Esophagus mucosa (tissue), 1 donor: ENCODE measurements around the gene EIF4G1. TPM values are rescaled to one million over a fixed set of nuclear protein-coding genes. Genes with fewer than 3 reads are reported as not detected.
A peak's percentile ranks its signal among the peaks of the same experiment; 100 is the strongest.
"Not testable (repeated sequence)": the region's sequence is repeated elsewhere in the genome, so short reads cannot be mapped to it uniquely, and the experiment has no call there.

Source experiments
- ATAC-seq: fragments of 200-7000 bp; cut with Tn5 transposase; one replicate; pipeline ENCODE4 v1.9.1; 2020
- total RNA-seq: library from RNA; stranded (reverse); gene quantifications from one replicate; pipeline ENCODE4 v1.2.4, GENCODE V29; 2023
- donor health status: DM: yes; HTN: yes; CAD: no.

The EIF4G1 gene
- total RNA-seq, 1 donor from 2014 or later: 339 TPM

DNA sequence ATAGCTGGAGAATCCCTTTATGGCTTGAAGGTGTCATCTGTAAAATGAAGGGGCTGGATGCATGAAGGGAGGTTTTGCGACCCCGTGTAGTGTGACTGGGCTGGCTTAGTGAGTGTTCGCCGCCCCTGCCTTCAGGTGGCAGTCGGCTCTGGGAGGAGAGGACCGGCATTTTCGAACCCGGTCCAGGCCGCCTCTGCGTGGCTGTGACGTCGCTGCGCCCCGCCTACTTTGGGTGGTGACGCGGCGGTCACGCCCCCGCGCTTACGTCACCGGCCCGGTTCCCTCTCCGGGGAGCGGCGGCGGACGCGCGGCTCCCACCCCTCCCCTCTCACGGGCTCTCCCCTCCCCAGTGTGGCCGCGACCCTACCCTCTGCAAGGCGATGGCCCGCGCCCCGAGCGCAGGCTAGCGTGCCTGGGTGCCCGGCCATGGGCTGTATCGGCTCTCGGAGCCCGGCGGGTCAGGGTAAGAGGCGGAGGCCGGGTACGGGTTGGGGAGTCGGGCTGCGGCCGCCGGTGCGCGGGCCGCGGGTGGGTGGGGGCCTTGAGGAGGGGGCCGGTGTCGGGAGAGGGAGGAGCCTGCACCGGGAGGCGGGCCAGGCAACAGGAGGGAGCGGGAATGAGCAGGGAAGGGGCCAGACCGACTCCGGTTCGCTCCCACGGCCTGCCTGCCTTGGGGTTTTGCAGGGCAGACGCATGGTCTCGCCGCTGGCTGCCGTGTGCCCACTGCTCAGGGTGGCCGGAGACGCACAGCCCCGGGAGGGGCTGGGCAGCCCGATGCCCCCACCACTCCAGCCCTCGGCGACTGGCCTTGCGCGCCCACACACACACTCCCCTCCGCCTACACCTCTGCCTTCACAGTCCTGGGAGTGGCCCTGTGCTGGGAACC, 21.5 kb downstream of the EIF4G1 start:
- peak; percentile 75 for ATAC-seq

DNA sequence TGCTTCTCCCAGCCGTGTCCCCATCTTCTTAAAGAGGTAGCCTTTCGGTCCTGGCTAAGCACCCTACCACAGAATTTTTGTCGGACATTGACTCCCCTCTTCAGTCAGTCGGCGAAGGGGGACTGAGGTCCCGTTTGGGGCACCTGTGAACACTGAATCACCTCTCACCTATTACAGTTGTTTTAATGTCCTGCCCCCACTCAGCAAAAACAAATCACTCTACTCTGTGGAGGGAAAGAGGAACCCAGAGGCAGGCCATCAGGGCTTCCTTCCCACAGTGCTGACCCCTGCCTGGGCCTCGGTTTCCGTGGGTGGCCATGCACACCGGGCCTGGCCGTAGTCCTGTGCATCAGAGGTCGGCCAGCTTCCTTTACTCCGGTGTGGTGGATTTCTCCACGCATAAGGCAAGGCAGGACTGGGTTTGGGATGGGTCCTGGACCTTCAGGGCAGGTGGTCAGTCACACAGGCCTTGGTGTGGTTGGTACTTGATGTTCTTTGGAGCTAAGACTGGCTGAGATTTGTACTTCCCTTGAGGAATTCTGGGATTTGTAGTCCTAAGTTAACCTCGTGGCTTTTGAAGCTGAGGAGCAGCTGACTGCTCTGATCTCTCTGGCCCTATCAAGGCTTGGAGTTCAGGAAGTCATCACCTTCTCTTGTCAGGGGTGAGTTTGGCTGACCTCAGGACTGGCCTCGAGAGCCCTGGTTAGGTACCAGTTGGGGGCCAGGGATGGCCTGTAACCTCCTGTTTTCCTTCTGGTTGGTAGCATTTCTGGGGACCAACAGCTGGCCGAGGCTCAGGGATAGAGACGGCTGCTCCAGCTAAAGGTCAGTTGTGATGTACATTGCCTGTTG, 22.4 kb downstream of the EIF4G1 start:
- peak; percentile 1 for ATAC-seq

GRCh38 chr3:184337399-184337714, 23.0 kb downstream of the EIF4G1 start, which contains the start of gene FAM131A:
FAM131A (plus strand) TSS chr3:184337600; CDS start chr3:184337631, 31 bp downstream.
- no peak for ATAC-seq

GRCh38 chr3:184337981-184338380, 23.6 kb downstream of the EIF4G1 start:
- ATAC-seq: no peak

DNA sequence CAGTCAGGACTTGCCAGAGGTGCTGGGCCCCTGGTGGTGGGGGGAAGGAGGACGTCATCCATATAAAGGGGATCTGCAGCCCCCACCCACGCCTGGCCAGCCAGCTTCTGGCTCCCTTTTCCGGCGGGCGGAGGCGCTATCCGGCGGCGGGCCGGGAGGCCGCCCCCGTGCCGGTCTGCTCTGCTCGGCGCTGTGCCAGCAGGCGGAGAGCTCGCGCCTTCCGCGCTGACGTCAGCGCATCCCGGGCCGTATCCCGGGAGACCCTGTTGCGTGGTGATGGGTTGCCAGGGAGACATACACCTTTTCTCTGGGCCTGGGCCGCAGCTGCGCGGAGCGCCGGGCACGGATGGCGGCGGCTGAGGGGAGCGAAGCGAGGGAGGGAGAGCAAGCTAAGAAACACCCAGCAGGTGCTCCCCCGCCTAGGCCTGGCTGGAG, 24.1 kb downstream of the EIF4G1 start:
- peak; percentile 10 for ATAC-seq

DNA sequence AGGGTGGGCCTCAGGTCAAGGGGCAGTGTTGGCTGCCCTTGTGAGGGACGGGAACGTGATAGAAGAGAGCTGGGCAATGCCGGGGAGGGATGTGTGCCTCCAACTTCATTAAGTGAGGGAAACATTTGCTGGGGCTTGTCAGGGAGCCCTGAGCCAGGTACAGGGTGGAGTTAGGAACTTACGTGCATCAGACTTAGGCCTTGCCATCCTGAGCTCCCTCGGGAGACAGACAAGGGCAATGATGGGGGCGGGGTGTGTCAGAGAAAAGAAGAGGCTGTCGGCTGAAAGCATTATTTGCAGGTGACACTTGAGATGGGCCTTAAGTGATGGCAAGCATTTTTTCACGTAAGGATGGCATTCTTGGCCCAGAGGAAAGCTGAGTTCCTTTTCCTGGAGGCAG, 24.6 kb downstream of the EIF4G1 start:
- ATAC-seq: no peak

GRCh38 chr3:184339451-184340135, 25.2 kb downstream of the EIF4G1 start:
- ATAC-seq: not testable (repeated sequence)

- peak; percentile 74 for ATAC-seq
Observed at GRCh38 chr3:184341925-184342324, 27.5 kb downstream of the EIF4G1 start.

GRCh38 chr3:184343200-184343876, 28.9 kb downstream of the EIF4G1 start:
- no peak for ATAC-seq

DNA sequence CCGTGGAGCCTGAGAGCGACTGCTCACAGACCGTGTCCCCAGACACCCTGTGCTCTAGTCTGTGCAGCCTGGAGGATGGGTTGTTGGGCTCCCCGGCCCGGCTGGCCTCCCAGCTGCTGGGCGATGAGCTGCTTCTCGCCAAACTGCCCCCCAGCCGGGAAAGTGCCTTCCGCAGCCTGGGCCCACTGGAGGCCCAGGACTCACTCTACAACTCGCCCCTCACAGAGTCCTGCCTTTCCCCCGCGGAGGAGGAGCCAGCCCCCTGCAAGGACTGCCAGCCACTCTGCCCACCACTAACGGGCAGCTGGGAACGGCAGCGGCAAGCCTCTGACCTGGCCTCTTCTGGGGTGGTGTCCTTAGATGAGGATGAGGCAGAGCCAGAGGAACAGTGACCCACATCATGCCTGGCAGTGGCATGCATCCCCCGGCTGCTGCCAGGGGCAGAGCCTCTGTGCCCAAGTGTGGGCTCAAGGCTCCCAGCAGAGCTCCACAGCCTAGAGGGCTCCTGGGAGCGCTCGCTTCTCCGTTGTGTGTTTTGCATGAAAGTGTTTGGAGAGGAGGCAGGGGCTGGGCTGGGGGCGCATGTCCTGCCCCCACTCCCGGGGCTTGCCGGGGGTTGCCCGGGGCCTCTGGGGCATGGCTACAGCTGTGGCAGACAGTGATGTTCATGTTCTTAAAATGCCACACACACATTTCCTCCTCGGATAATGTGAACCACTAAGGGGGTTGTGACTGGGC, 30.3 kb downstream of the EIF4G1 start:
- ATAC-seq: no peak

DNA sequence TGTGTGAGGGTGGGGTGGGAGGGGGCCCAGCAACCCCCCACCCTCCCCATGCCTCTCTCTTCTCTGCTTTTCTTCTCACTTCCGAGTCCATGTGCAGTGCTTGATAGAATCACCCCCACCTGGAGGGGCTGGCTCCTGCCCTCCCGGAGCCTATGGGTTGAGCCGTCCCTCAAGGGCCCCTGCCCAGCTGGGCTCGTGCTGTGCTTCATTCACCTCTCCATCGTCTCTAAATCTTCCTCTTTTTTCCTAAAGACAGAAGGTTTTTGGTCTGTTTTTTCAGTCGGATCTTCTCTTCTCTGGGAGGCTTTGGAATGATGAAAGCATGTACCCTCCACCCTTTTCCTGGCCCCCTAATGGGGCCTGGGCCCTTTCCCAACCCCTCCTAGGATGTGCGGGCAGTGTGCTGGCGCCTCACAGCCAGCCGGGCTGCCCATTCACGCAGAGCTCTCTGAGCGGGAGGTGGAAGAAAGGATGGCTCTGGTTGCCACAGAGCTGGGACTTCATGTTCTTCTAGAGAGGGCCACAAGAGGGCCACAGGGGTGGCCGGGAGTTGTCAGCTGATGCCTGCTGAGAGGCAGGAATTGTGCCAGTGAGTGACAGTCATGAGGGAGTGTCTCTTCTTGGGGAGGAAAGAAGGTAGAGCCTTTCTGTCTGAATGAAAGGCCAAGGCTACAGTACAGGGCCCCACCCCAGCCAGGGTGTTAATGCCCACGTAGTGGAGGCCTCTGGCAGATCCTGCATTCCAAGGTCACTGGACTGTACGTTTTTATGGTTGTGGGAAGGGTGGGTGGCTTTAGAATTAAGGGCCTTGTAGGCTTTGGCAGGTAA, 31.1 kb downstream of the EIF4G1 start:
- ATAC-seq: peak; percentile 86

GRCh38 chr3:184346480-184347190, 32.2 kb downstream of the EIF4G1 start:
- ATAC-seq: no peak

GRCh38 chr3:184347321-184348056, 33.1 kb downstream of the EIF4G1 start:
- no peak for ATAC-seq

DNA sequence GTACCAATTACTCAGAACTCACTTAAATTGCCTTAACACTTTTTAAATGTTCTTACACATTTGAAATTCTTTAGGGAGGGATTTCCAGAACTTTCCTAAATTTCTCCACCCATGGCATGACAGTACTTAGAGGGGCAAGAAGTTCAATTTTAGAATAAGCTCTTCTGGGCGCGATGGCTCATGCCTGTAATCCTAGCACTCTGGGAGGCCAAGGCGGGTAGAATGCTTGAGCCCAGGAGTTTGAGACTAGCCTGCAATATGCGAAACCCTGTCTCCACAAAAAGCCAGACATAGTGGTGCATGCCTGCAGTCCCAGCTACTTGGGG, 33.6 kb downstream of the EIF4G1 start:
- ATAC-seq: no peak

- no peak for ATAC-seq
Observed at GRCh38 chr3:184349563-184350470, 35.4 kb downstream of the EIF4G1 start.

- no peak for ATAC-seq
Observed at GRCh38 chr3:184350618-184351017, 36.2 kb downstream of the EIF4G1 start.

GRCh38 chr3:184351511-184352148, 37.2 kb downstream of the EIF4G1 start:
- ATAC-seq: no peak
